ENCODE measurements around the gene LINGO1. TPM values are rescaled to one million over a fixed set of nuclear protein-coding genes. Genes with fewer than 3 reads are reported as not detected.

LINGO1 gene
- total and polyA plus RNA-seq, 2 of the 8 experiments (the other 6 are each of a cell fraction or from before 2014, with no cell fraction given): 57.1 to 114 TPM

DNA sequence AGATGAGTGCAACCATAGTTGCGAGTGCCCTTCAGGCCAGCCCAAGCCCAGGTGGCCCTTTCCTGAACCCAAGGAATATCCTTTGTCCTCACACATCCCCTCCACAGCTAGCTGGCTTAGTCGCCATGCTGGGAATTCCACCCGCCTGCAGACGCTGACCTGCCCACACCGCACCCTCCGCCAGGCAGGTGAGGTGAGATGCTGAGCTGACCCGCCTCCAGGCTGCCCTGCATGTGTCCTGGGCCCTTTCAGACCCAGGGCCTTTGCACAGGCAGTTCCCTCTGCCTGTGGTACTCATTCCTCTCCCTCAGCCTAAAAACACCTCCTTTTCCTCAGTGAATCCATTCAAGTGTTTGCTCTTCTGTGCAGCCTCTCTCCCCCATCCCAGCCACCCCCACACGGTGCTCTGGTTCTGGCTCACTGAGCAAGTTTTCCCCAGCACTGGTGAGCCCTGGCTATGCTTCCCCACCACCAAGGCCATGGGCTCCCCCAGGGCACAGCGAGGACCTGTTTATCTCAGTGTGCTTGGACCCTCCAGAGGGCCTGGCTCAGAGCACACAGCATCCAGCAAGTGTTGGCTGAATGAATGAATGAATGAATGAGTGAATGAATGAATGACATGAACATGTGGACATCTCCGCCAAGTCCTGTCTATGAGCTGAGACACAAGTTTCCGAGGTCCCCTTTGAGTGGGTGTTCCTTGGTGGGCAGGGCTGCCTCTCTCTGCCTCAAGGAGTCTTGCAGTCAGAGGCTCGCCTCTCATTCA is 33.0 kb upstream of the LINGO1 start:
- Histone ChIP-seq H2AFZ (ENCODE audit: low read length) (no peak overlapping the region), H3K27me3 (replicated peaks in 1 of 4; ENCODE audit: control insufficient read depth in 3 of 4, extremely low read depth in 1 of 4, insufficient read depth in 3 of 4, low read length in 3 of 4) (no peaks in the 10 kb centered on the region), H3K9me3 (ENCODE audit: insufficient read depth in 2 of 2, low read depth in 1 of 2, low read length in 1 of 2) (no peaks in the 10 kb centered on the region), H3K4me1 (replicated peaks in 1 of 4; ENCODE audit: control insufficient read depth in 3 of 4, insufficient read depth in 4 of 4, low read length in 3 of 4) (peaks cover 0 to 14% (median 10%) of the 10 kb centered on the region in 4 experiments; a peak in 5 of 7 replicates), H3K27ac (ENCODE audit: low read depth, low read length) (no peak overlapping the region), H2AK5ac (ENCODE audit: low read depth, low read length) (no peak overlapping the region), H3K4me2 (ENCODE audit: insufficient read depth in 1 of 2, low read depth in 2 of 2, low read length in 2 of 2) (no peak overlapping the region), H3K23ac (ENCODE audit: insufficient read length) (no peak overlapping the region), H4K91ac (replicated peaks; ENCODE audit: insufficient read length, low read length) (no peak overlapping the region), H3K4ac (replicated peaks; ENCODE audit: insufficient read length, low read depth, low read length) (no peak overlapping the region), H4K20me1 (replicated peaks in 1 of 2; ENCODE audit: control insufficient read depth in 1 of 2, insufficient read depth in 2 of 2, low read length in 2 of 2) (no peaks in the 10 kb centered on the region), H3K9ac (replicated peaks in 1 of 4; ENCODE audit: extremely low read depth in 1 of 4, low read depth in 3 of 4, low read length in 3 of 4) (no peak overlapping the region), H4K8ac (ENCODE audit: extremely low read depth, insufficient read depth, low read length) (no peak overlapping the region), H2BK120ac (replicated peaks; ENCODE audit: low read depth, low read length) (no peak overlapping the region), H2BK15ac (ENCODE audit: low read length) (peak overlapping the region; percentile 83; the same call in 1 of the 2 replicates), H3K14ac (ENCODE audit: insufficient read length) (no peak overlapping the region), H3K79me2 (ENCODE audit: control insufficient read depth in 1 of 2, insufficient read depth in 2 of 2, low read length in 2 of 2) (no peaks in the 10 kb centered on the region), H3K23me2 (ENCODE audit: low read depth, low read length) (no peaks in the 10 kb centered on the region), H3K79me1 (ENCODE audit: low read depth, low read length) (no peaks in the 10 kb centered on the region), H3K36me3 (ENCODE audit: control insufficient read depth in 2 of 4, insufficient read depth in 4 of 4, low read length in 3 of 4) (no peaks in the 10 kb centered on the region), H2BK5ac (ENCODE audit: low read depth, low read length) (peak overlapping the region; percentile 40; the same call in 1 of the 2 replicates), H2BK20ac (ENCODE audit: low read length) (no peak overlapping the region), H3K4me3 (ENCODE audit: extremely low read depth in 1 of 4, insufficient read depth in 2 of 4, low read depth in 3 of 4, low read length in 4 of 4) (no peak overlapping the region), H4K5ac (ENCODE audit: insufficient read length, low read depth, low read length) (no peak overlapping the region), H3K56ac (replicated peaks; ENCODE audit: insufficient read length, low read depth, low read length) (no peak overlapping the region), H2BK12ac (ENCODE audit: low read depth, low read length) (peak overlapping the region; percentile 80; the same call in 1 of the 2 replicates), H3K18ac (ENCODE audit: extremely low read depth, low read length) (no peak overlapping the region; the same call in 1 of the 2 replicates)
- whole genome bisulfite sequencing, 2 experiments (ENCODE audit: extremely low coverage in 1 of 2, insufficient coverage in 1 of 2, insufficient read length in 1 of 2, insufficient replicate concordance in 2 of 2, low coverage in 1 of 2, low lambda C conversion rate in 2 of 2, missing lambda C conversion rate in 1 of 2): 93% methylated on average over 12 of the region's 12 CpGs; no CpG with 5 or more reads in 1 of the 2 experiments
- ChIA-PET POLR2A (ENCODE audit: partially characterized antibody) (interaction anchor here (1.6 kb wide), 2 partner anchors 33 to 114 kb away, joined by 3 read pairs; partner anchors contain the start of gene LINGO1), CTCF (ENCODE audit: partially characterized antibody) (interaction anchor here (1.1 to 19.2 kb wide), 10 partner anchors 15 to 156 kb away, joined by 3 to 361 read pairs (median 6); partner anchors contain the start of gene LINGO1)
- FAIRE-seq (no peak), DNase-seq (ENCODE audit: low read depth in 1 of 2, low spot score in 2 of 2) (no peak)
- TF ChIP-seq EGR1 (IDR thresholded peaks at IDR 0.05; ENCODE audit: borderline replicate concordance, low read depth, low read length) (no peak), CHD2 (IDR thresholded peaks at IDR 0.05; ENCODE audit: low read length) (no peak), SAP30 (IDR thresholded peaks at IDR 0.05; ENCODE audit: insufficient read depth, insufficient replicate concordance, low read length) (no peak), SP1 (IDR thresholded peaks at IDR 0.05; ENCODE audit: low read depth, low read length) (no peak), CBX5 (IDR thresholded peaks at IDR 0.05; ENCODE audit: low read depth, low read length) (no peak), E2F6 (IDR thresholded peaks at IDR 0.05) (no peak), FOSL1 (IDR thresholded peaks at IDR 0.05; ENCODE audit: insufficient read depth, low read depth, low read length) (no peak), HDAC2 (IDR thresholded peaks at IDR 0.05; ENCODE audit: borderline replicate concordance in 1 of 2, low read depth in 2 of 2, low read length in 2 of 2) (no peak), TCF12 (IDR thresholded peaks at IDR 0.05; ENCODE audit: low read depth, low read length) (no peak)

All from H1 (cell line).